ENCODE measurements around the gene MPP1. TPM values are rescaled to one million over a fixed set of nuclear protein-coding genes. Genes with fewer than 3 reads are reported as not detected.

The MPP1 gene
- total RNA-seq, 1 donor from 2014 or later, result 12.7 TPM

DNA sequence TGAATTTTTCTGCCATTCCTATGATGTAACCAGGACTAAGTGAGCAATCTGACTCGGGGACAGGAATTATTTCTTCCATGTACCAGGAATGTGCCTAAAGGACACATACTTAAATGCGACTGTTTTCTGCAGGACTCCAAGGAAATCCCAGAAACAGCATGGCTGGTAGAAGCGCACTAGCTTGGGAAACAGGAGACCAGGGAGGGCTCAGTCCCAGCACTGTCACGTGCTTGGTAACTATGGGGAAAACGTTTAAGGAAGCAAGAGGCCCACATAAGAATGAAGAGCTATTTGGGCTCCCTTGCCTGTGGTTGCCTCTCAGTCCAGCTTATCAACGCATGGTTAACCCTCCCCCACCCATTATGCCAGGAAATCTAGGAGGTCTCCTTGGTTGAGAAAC, 19.6 kb downstream of the MPP1 start:
- no peak overlapping the region for H3K27ac Mint-ChIP-seq (ENCODE audit: unreplicated experiment)
- H3K36me3 Mint-ChIP-seq (ENCODE audit: low read depth), result peaks cover 13% of the 10 kb centered on the region
- H3K4me1 Mint-ChIP-seq, result no peaks in the 10 kb centered on the region
- TF ChIP-seq, protein P1, sequence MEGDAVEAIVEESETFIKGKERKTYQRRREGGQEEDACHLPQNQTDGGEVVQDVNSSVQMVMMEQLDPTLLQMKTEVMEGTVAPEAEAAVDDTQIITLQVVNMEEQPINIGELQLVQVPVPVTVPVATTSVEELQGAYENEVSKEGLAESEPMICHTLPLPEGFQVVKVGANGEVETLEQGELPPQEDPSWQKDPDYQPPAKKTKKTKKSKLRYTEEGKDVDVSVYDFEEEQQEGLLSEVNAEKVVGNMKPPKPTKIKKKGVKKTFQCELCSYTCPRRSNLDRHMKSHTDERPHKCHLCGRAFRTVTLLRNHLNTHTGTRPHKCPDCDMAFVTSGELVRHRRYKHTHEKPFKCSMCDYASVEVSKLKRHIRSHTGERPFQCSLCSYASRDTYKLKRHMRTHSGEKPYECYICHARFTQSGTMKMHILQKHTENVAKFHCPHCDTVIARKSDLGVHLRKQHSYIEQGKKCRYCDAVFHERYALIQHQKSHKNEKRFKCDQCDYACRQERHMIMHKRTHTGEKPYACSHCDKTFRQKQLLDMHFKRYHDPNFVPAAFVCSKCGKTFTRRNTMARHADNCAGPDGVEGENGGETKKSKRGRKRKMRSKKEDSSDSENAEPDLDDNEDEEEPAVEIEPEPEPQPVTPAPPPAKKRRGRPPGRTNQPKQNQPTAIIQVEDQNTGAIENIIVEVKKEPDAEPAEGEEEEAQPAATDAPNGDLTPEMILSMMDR (conservative IDR thresholded peaks at IDR 0.05), result no peak
- H3K9me3 Mint-ChIP-seq, result peaks cover 13% of the 10 kb centered on the region
- DNase-seq (ENCODE audit: low read depth, low spot score), result no peak
- no peak overlapping the region for H3K4me3 Mint-ChIP-seq
- peaks cover 40% of the 10 kb centered on the region for H3K27me3 Mint-ChIP-seq (ENCODE audit: low read depth)

DNA sequence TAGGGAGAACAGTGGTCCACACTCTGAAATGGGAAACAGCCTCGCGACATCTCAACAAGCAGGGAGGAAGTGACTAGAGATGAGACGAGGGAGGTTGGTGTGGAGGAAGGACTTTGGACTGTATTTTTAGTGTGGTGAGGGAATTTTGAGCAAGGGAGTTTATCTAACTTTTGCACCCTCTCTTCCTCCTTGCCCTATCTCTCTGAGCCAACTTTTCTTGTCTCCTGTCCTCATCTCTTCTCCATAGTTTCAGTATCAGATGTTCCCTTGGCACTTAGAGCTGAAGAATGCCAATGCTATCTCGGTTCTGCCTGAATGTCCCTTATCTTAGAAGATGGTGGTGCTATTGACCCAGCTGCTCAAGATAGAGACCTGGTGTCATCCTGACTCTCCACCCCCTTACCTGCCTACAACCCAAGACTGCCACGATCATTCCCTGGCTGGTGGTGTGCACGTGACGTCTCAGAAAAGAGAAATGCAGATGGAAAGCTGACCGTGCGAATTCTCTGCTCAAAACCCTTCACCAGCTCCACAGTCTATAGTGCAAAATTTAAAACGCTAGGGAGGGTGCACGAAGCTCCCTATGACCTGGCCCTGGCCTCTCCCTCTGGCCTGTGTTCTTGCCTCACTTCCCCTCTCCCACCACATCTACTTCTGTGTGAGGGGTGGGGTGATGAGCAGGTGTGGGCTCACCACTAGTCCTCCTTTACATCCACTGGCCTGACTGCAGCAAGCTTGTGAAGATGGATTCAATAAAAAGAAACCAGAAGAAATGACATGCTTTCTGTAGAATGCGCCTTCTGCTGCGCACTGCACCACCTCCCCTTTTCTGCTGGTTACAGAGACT, 20.9 kb downstream of the MPP1 start:
- TF ChIP-seq, protein P1 (conservative IDR thresholded peaks at IDR 0.05), result no peak
- H3K27ac Mint-ChIP-seq (ENCODE audit: unreplicated experiment), result no peak overlapping the region
- no peak overlapping the region for H3K4me3 Mint-ChIP-seq
- no peaks in the 10 kb centered on the region for H3K4me1 Mint-ChIP-seq
- no peak for DNase-seq (ENCODE audit: low read depth, low spot score)
- peaks cover 34% of the 10 kb centered on the region for H3K27me3 Mint-ChIP-seq (ENCODE audit: low read depth)
- peaks cover 11% of the 10 kb centered on the region for H3K9me3 Mint-ChIP-seq
- H3K36me3 Mint-ChIP-seq (ENCODE audit: low read depth), result peaks cover 15% of the 10 kb centered on the region

- Mint-ChIP-seq H3K9me3 (peaks cover 6% of the 10 kb centered on the region), H3K36me3 (ENCODE audit: low read depth) (peaks cover 22% of the 10 kb centered on the region), H3K4me3 (no peak overlapping the region), H3K27ac (ENCODE audit: unreplicated experiment) (no peak overlapping the region), H3K4me1 (no peaks in the 10 kb centered on the region), H3K27me3 (ENCODE audit: low read depth) (peaks cover 14% of the 10 kb centered on the region)
- DNase-seq (ENCODE audit: low read depth, low spot score), result no peak
- TF ChIP-seq, protein P1 (conservative IDR thresholded peaks at IDR 0.05), result no peak
Measured at GRCh38 chrX:154780968-154781367, 24.3 kb downstream of the MPP1 start.

- Mint-ChIP-seq H3K9me3 (peaks cover 5% of the 10 kb centered on the region), H3K4me1 (no peaks in the 10 kb centered on the region), H3K27ac (ENCODE audit: unreplicated experiment) (no peak overlapping the region), H3K27me3 (ENCODE audit: low read depth) (peaks cover 9% of the 10 kb centered on the region), H3K4me3 (no peak overlapping the region), H3K36me3 (ENCODE audit: low read depth) (peaks cover 26% of the 10 kb centered on the region)
- TF ChIP-seq, protein P1 (conservative IDR thresholded peaks at IDR 0.05), result no peak
- no peak for DNase-seq (ENCODE audit: low read depth, low spot score)
Measured at GRCh38 chrX:154779261-154779660, 26.0 kb downstream of the MPP1 start.

DNA sequence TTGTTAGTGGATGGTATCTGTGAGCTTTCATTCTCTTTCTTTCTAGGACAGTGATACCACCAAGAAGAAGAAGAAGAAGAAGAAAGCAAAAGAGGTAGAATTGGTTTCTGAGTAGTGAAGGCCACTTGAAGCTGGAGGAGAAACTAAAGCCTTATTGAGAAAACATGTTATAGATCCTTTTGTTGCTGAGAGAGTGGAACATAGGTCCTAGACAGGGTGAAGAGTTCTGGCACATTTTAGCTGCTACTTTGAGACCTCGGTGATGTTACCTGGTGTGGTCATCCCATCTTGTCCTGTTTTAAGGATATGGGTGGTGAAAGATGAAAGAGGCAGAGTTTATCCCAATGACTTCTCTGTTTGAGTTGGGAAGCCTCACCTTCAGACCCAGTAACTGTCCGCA, 28.5 kb downstream of the MPP1 start:
- Mint-ChIP-seq H3K27ac (ENCODE audit: unreplicated experiment) (no peak overlapping the region), H3K27me3 (ENCODE audit: low read depth) (no peaks in the 10 kb centered on the region), H3K4me1 (no peaks in the 10 kb centered on the region), H3K4me3 (no peak overlapping the region), H3K9me3 (peaks cover 3% of the 10 kb centered on the region), H3K36me3 (ENCODE audit: low read depth) (peaks cover 41% of the 10 kb centered on the region)
- TF ChIP-seq, protein P1 (conservative IDR thresholded peaks at IDR 0.05), result no peak
- DNase-seq (ENCODE audit: low read depth, low spot score), result no peak

Data from neural crest cell (in vitro differentiated cells).